GM19351 (cell line): Measurements from ENCODE around the gene GLIS1.

Experiments
- ATAC-seq: cut with Tn5 transposase; IDR thresholded peaks from one replicate; pipeline ENCODE4 v1.9.1; 2021; ENCODE audit warnings: mild to moderate bottlenecking, moderate library complexity; ENCODE audit not compliant: unreplicated experiment

Gene GLIS1

DNA sequence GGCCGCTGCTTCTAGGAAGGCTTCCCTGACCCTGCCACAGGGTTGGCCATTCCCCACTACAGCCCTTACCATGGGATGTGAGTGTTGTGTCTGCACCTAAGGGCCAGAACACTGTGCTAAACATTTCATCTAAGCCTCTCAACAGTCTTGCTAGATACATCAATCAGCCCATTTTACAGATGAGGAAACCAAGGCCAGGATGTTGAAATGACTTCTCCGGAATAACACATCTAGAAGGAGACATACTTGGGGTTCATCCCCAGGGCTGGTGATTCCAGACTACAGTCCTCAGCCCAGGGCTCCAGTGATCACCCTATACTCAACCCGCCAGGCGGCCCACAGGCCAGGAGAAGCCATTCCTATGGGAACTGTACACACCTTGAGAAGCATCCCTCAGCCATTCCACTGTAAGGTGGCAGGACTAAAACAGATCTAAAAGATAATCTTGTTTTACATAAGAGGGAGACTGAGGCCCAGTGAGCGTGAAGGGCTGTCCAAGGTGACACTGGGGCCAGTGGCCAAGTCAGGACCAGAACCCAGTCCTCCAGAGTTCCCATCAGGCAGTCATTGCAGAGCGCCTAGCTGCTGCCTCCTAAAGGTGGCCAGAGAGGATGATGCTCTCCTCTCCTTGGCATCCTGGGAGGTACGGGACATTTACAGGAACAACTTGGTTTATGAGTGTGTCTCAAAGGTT, 119.5 kb downstream of the GLIS1 start:
- no peak for ATAC-seq

DNA sequence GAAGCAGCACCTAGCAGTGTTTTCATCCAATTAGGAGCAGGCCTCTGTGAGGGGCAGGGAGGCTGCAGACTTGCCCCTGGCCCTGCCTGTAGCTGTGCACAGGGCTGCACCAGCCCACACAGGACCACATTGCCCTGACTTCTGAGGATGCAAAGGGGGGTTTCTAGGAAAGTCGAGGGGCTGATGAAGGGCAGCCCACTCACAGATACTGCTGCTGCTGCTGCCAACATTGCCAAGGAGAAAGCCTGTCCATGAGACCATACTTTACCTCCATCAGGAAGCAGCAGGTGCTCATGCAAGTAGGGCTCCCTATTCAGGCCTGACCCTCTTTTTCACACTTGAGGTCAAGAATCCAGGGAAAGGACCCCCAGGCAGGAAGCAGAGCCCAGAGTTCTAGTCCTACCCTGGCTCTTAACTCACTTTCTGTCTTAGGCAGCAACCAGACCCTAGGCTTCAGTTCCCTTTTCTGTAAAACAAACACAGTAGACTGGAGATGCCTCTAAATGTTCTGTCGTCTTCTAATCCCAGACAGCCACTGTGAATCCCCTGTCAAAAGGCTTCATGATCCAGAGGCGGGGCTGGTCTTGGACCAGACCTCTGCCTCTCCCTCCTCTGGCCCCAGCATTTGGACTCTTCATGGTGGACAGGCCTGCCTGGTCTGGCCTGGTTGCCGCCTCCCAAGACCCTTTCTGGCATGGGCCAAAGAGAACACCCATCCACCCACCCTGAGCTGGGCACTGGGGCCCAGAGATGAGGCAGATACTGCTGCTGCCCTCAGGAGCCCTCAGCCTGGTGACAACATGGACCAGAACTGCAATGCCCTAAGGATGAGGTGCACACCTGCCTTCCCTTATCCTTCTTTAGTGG, 120.2 kb downstream of the GLIS1 start:
- ATAC-seq: no peak

GRCh38 chr1:53617851-53618499, 121.0 kb downstream of the GLIS1 start:
- no peak for ATAC-seq

DNA sequence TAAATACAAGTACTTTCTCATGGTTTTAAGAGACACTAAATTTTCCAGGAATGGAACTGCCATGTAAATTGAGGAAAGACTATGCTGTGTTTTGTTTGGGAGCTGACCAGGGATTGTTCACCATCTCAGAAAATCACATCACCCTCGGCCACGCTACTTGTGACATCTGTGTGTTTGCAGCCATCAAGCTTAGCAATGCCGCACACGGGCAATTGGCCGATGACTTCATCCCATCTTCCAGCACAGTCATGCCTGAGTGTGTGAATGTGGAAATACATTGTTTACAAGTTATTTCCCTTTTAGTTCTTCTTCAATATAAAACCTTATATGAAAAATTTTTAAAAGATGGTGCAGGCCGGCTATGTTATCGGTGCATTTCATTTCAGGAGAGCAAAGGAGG, 121.6 kb downstream of the GLIS1 start:
- ATAC-seq: no peak

GRCh38 chr1:53616927-53617326, 122.0 kb downstream of the GLIS1 start:
- no peak for ATAC-seq

- no peak for ATAC-seq
Observed at GRCh38 chr1:53616511-53616910, 122.5 kb downstream of the GLIS1 start.

GRCh38 chr1:53615101-53615500, 123.9 kb downstream of the GLIS1 start:
- ATAC-seq: no peak

DNA sequence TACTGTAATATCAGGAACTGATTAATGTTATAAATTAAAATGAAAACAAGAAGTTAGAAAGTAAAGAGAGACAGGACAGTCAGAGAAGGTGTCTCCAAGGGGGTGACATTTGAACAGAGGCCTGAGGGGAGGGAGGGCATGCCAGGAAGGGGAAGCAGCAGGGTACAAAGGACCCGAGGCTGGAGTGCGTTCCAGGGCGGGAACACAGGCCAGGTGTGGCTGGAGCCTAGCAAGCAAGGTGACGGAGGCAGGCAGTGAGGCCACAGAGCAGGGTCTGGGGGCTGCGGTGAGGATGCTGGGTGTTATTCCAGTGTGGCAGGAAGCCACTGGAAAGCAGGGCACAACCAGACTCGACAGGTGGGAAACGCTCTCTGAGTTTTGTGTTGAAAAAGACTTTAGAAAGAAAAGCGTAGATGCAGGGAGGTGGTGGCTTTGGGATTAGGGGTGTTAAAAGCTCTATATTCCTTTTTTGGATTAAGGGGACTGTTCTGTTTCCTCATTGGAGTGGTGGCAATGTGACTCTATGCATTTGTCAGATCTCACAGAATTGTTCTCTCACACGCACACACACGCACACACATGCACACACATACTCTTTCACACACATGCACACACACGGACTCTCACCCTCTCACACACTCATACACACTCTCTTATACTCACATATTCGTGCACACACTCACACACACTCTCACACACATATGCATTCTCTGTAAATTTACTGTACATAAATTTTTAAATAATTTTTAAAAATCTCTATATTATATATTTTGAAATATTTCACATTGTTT, 124.5 kb downstream of the GLIS1 start:
- ATAC-seq: no peak

DNA sequence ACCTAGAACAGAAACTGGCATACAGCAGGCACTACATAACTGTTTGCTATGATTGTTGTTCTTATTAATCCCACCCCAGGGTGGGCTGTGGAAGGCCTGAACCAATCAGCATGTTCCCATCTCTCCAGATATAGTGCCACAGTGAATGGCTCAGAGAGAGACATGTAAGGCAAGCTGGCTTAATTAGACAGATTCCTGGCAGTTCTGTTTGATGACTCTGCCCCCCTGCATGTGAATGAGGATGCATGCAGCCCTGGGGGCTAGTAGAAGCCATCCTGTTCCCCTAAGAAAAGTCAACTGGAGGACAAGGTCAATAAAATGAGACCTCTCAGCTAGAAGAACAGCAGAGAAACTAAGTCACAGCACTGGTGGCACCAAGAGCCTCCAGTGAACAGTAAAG, 130.3 kb downstream of the GLIS1 start:
- no peak for ATAC-seq

GRCh38 chr1:53608071-53608470, 130.9 kb downstream of the GLIS1 start:
- no peak for ATAC-seq

DNA sequence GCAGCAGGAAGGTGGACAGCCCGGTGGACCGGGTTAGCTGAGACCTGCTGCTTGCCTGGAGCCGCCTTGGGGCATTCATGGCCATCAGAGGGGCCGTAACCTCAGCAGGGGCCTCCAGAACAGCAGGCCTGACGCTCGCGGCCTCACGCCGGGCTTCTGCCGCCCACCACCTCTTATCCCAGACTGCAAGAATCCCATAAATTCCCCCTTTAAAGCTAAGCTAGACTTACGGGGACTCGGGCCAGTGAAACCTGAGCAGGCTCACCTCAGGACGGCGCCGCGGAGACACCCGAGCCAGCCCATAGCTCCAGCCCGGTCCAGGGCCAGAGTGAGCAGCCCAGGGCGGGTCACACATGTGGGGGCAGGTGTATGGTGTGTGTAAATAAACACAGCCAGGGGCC, 132.3 kb downstream of the GLIS1 start:
- ATAC-seq: no peak

GRCh38 chr1:53606197-53606596, 132.8 kb downstream of the GLIS1 start:
- ATAC-seq: no peak

- ATAC-seq: no peak
Observed at GRCh38 chr1:53605181-53605580, 133.8 kb downstream of the GLIS1 start.

DNA sequence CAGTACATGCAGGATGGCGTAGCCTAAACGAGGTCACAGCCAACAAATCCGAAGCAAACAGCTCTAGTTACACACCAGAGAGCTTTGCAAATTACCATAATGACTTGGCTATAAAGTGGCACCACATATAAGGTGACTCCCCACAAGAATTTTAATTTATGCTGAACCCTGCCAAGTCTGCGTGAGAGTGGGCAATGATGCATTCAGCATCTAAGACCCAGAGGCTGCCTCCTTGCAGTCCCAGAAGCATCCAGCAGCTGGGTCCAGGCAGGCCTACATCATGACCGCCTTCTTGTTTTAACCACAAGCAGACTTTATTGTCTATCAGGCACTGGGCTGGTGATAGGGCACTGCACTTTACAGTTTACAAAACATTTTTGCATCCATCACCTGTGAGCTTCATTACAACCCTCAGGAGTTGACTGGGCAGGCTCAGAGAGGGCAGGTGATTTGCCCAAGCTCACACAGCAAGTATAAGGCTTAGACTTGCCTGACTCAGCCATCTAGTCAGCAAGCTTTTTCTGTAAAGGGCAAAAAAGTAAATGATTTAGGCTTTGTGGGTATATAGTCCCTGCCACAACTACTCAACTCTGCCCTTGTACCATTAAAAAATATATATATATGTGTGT, 134.6 kb downstream of the GLIS1 start:
- no peak for ATAC-seq

- ATAC-seq: no peak
Observed at GRCh38 chr1:53603431-53603830, 135.5 kb downstream of the GLIS1 start.

DNA sequence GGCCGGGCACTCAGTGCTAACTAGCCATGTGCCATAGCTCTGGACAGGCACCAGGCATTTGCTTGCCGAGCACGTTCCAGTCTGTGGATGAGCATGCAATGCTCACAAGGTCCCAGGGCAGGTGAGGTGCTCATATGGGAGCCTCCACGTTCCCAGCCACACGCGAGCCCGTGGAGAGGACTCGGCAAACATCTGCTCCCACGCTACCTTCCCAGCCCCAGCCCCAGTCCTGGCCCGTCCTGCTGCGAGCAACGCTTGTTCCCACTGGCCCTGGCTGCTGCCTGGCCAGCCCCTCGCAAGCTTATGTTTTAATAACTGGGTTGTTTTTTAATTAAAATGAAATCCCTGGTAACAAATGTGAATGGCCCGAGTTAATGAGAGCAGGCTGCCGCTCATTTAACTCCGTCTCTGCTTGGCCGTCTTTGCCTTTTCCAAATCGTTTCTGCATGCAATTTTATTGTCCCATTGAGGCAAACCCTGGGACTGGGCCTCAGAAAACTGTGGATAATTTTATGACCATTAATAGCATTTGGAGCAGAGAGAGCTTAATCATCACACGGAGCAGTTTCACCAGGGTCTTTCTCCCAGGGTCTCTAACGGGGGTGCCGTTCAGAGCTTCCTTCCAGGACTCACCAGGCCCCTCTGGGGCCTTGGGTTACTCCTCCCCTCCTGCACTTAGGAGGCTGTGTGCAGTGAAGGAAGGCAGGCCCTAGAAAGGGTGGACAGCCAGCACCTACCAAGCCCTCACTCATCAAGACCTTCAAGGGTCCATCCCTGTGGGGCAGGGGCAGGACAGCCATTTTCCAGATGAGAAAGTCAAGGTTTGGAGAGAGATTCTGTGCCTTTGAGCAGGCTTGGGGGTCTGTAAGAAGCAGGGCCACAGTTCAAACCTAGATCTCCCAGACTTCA, 136.8 kb downstream of the GLIS1 start:
- no peak for ATAC-seq

DNA sequence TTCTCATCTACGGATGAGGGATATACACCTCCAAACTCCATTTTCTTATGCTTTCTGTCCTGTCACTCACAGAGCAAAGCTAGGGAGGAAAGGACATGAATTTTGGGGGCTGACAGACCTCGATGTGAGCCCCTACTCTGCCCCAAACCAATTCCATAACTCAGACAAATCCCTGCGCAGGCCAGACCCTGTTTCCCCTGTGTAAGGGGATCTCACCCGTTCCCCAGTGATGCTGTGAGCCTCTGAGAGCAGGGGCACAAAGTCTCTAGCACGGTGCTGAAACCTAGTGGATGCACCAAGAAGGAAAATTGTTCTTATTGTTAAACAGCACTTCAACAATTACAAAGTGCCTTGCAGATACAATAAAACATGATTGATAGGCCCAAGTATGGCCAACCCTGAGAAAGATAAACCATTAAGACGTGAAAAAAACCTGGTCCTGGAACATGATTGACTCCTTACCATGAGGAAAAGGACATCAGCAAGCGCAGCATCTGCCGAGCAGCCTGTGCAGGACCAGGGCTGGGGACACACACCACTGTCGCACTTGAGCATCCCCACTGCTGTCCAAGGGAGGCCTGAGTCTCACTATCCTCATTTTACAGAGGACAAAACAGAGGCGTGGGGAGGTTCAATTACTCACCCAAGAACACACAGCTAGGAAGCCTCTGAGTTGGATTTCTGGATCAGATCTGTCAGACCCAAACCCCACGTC, 137.8 kb downstream of the GLIS1 start:
- no peak for ATAC-seq

DNA sequence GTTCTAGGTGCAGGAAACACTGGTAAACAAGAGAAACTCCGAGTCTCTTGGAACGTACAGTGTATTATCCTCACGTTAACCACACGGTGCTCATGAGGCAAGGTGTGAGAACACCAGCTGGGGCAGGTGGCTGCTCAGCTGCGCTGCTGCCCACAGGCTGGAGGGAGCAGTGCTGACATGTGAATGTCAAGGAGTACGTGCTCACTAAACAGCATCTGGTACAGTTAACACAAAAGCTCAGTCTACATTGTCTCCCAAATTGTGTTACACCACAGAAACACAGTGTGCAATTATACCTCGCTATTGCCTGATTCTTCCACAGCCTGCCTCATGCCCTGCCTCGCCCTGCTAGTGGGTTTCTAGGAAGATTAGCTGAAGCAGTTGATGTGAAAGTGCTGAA, 138.4 kb downstream of the GLIS1 start:
- ATAC-seq: no peak

- ATAC-seq: no peak
Observed at GRCh38 chr1:53600001-53600400, 139.0 kb downstream of the GLIS1 start.
